ENCODE measurements around the gene FHAD1.
"Not testable (repeated sequence)": the region's sequence is repeated elsewhere in the genome, so short reads cannot be mapped to it uniquely, and the experiment has no call there.

The FHAD1 gene

DNA sequence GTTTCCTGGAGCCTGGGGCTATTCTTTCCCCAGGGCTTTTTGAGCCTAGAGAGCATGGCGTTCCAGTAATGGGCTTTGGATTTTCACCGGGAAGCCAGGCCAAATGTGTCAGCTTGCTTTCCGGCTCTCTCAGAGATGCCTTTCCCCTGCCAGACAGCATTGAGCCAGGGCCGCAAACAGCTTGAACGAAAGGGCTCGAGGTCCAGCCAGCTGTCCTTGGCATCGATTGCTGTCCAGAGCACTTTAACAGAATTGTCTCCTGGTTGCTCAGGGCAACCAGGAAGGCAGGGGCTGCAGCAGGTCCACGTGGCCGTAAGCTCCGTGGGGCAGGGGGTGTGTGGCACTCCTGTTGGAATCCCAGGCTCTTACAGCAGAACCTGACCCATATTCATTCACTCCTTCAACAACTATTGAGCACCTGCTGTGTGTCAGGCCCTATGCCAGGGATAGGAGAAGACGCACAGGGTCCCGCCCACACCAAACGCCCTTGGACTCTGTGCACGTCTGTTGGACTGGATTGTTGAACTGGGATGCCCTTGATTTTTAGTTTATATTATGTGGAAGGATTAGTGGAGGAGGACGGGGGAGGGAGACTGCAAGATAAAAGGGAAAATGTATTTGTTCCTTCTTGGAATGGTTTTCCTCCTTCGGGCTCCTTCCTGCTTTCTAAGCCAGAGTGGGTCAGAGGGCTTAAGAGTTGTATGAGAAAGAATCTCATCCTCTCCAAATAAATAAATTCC, 123.9 kb downstream of the FHAD1 start:
- no peak for DNase-seq (ENCODE audit: low read depth)

DNA sequence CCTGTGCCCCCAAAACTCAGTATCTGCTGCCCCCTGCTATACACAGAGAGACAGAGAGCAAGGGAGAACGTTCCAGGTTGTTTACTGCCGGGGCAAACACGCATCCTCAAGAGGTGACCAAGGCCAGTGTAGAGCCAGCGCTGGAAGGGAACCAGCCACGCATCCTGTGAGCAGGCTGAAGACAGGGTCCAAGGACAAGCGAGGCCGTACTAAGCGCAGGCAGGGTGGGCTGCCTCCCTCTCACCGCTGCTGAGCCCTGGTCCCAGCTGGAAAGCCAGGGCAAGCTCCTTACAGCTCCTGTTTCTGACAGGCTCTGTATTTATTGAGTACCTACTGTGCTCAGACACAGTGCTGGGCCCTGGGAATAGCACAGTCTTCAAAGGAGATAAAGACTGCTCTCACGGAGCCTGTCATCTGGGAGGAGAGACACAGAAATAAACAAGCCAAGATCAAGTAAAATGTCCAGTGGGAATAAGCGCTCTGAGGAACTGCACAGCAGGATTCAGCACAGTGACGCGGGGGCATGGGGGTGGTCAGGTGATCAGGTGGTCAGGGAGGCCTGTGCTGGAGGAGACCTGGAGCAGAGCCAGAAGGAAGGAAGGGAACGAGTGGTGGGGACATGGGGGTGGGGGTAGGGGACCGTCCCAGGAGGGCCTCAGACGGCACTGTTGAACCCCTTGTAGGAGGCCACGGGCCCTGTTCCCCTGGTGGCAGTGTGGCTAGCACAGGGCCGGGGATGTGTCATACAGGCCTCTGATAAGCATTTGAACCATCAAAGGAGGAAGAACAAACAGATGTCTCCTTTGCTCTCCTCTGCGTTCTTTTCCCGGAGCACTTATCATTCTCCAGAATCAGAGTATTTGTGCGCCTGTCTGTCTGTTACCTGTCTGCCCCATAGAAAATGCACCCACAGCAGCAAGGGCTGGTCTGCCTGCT, 124.9 kb downstream of the FHAD1 start:
- DNase-seq (ENCODE audit: low read depth) = no peak

DNA sequence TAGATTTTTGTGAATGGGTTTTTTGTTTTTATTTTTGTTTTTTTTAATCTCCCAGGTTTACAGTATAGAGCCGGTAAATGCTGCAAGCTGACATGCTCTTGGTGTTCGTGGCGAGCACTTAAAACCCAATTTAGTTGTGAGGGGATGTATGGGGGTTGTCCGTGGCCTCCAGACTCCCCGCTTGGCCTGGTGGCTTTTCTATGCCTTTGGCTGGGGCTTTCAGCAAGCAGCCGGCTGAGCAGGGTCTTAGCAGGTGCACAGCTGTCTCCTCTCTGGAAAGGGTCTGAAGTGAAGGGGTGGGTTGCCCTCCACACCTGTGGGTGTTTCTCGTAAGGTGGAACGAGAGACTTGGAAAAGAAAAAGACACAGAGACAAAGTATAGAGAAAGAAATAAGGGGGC, 131.7 kb downstream of the FHAD1 start:
- DNase-seq (ENCODE audit: low read depth) = no peak

GRCh38 chr1:15379151-15379550, 132.1 kb downstream of the FHAD1 start:
- DNase-seq (ENCODE audit: low read depth) = not testable (repeated sequence)

- no peak for DNase-seq (ENCODE audit: low read depth)
Observed at GRCh38 chr1:15380601-15381508, 133.8 kb downstream of the FHAD1 start.

GRCh38 chr1:15381805-15382204, 134.8 kb downstream of the FHAD1 start:
- no peak for DNase-seq (ENCODE audit: low read depth)

DNA sequence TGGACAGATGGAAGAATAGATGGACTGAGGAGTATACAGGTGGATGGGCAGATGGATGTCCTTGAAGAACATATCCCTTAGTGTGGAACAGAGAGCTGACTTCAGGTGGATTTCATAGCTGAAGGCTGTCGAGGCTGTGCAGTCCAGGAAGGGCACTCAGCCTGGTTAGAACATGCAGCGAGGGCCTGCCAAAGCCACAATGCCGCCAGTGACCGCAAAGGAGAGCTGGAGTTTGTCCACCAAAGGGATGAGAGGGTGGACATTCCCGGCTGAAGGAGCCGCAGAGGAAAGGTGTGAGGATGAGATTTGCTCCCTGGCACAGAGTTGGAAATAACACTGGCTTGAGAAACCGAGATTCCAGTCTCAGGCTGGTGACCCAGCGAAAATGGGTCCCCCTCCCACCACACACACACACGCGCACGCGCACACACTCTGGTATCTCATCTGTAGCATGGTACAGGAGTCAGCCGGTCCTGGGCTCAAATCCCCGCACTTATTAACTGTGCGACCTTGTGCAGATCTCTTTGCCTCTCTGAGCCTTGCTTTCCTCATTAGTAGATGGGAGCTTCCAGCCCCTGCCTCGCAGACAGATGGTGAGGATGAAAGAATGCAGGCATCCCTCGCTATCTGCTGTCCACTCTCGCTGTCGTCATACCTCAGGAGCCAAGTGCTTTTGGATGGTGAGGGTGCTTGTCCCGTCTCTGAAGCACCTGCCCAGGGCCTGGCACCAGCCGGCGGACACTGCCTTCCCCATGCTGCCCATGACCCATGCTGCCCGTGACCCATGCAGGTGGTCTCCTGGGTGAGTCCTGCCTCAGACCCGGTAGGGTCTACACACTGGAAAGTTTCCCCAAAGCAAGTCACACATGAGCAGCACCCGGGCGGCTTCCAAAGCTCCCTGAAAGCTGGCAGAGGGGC, 135.8 kb downstream of the FHAD1 start:
- no peak for DNase-seq (ENCODE audit: low read depth)

GRCh38 chr1:15383810-15384209, 136.8 kb downstream of the FHAD1 start:
- DNase-seq (ENCODE audit: low read depth) = no peak

DNA sequence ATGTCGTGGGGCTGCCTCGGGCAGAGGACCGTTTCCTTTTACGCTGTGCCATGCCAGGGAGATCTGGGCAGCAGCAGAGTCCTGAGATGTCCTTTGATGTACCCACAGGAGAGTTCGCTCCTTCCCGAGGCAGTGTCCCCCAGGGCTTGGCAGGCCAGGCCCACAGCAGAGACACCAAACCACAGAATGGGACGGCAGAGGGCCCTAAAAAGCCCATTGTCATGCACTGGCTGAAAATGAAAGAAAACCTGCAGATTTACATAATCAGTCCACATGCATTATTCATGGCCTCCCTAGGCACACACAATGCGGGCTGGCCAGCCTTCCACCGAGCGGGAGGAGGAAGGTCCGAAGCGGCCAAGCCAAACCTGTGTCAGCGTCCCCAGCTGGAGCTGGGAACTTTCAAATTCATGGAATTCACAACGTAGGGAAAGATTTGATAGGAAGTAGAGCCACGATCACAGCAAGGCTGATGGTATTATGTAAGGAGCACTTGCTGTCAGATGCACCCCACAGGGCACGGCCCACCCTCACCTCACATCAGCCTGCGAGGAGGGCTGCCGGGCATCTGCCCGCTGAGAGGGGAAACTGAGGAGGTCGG, 137.4 kb downstream of the FHAD1 start:
- DNase-seq (ENCODE audit: low read depth) = no peak

- DNase-seq (ENCODE audit: low read depth) = no peak
Observed at GRCh38 chr1:15385420-15385819, 138.4 kb downstream of the FHAD1 start.

GRCh38 chr1:15386164-15386749, 139.2 kb downstream of the FHAD1 start:
- DNase-seq (ENCODE audit: low read depth) = no peak

GRCh38 chr1:15388201-15388880, 141.3 kb downstream of the FHAD1 start:
- no peak for DNase-seq (ENCODE audit: low read depth)

DNA sequence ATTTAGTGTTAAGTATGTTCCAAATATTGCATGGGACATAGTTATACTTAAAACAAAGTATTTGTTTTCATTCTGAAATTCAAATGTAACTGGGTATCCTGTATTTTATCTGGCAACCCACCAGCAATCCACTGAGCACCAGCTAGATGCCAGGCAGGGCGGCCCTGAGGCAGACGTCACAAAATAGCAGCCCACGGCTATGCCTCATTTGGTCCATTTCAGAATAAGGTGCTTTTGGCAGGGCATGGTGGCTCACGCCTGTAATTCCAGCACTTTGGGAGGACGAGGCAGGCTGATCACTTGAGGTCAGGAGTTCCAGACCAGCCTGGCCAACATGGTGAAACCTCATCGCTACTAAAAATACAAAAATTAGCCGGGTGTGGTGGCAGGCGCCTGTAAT, 142.8 kb downstream of the FHAD1 start:
- DNase-seq (ENCODE audit: low read depth) = not testable (repeated sequence)

DNA sequence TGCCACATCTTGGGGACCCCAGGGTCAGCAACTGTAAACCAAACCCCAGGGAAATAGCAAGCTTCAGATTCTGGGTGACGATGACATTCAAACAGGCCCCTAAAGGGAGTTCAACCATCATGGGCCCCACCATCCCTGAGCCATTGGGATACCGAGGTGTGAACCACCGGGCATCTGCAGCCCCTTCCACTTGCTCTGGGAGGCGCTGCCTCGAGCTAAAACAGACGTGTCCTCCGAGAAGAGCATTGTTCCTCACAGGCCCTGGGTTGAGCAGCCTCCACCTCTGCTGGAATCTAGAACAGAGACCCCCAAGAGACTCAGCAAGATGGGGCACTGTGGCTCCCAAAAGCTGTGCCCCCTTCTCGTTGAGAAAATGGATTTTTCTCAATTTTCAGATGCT, 143.6 kb downstream of the FHAD1 start:
- no peak for DNase-seq (ENCODE audit: low read depth)

GRCh38 chr1:15391366-15391765, 144.3 kb downstream of the FHAD1 start:
- no peak for DNase-seq (ENCODE audit: low read depth)

- DNase-seq (ENCODE audit: low read depth) = no peak
Observed at GRCh38 chr1:15393475-15394257, 146.6 kb downstream of the FHAD1 start.

DNA sequence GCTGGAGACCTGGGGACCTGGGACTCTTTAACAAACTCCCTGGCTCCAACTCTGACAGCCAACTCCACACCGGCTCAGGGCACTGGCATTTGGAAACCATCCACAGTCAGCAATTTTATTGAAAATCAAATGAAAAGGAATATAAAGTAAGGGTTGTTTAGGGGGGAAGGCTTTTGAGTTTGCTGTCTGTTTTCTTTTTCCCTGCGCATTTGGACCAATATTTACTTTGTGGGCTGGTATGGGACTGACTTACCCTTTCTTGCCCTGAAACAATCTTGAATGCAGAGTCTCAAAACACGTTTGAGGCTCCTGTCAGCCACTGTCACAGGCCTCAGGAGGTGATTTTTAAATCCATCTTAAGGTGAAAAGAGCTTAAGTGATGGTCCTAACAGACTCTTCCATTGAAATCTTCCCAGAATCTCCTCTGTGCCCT, 147.3 kb downstream of the FHAD1 start:
- no peak for DNase-seq (ENCODE audit: low read depth)

GRCh38 chr1:15397236-15397635, 150.2 kb downstream of the FHAD1 start:
- DNase-seq (ENCODE audit: low read depth) = no peak

DNA sequence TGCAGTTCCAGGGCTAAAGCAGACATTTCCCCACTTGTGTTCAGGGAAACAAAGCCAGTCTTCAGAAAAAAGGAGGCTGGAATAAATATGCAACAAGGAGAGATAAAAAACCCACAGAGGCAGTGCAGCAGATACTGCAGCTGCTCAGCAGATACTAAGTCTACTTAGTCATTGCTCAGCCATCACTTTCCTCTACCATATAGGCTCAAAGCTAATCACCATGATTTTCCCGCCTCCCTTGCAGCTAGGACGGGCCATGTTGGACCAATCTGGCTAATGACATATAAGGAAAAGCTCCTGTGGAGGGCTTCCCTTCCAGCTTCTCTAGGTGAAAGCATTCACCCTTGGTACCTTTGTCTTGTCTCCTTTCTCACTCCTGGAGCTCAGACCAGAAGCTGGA, 152.7 kb downstream of the FHAD1 start:
- DNase-seq (ENCODE audit: low read depth) = no peak
